ENCODE results near the gene AP1AR. TPM values are rescaled to one million over a fixed set of nuclear protein-coding genes. Genes with fewer than 3 reads are reported as not detected.

The AP1AR gene
- total RNA-seq, 1 donor from 2014 or later = 20.0 TPM

DNA sequence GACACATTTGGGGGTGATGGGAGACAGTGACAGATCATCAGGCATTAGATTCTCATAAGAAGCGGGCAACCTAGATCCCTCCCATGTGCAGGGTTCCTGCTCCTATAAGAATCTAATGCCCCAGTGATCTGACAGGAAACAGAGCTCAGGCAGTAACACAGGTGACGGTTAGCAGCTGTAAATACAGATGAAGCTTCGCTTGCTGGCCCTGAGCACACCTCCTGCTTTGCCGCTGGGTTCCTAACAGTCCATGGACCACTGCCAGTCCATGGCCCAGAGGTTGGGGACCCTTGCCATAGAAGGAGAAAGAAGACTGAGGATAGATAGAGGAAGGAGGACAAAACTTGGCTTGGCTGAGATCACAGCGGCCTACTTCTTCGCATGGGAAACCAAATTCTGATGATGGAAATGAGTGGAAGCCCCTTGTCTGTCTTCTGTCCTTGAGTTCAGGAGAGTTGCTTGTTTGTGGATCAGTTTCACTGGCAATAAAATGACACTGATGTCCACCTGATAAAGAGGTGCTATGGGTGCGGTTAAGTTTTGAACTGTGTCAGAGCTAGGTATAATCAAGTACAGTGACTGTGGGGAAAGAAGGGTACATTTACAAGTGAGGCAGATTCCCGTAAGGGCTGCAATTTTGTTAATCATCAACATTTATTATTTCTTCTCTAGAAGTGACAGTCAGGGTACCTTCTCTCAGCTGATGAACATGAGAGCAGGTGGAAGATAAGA is 55.8 kb downstream of the AP1AR start:
- DNase-seq (ENCODE audit: low read depth) (no peak), FAIRE-seq (no peak)
- H3K27ac ChIP-seq (ENCODE audit: low read depth, low read length) = no peak overlapping the region
- H3K79me2 ChIP-seq (ENCODE audit: insufficient read depth, low read length) = peaks cover 19% of the 10 kb centered on the region
- Mint-ChIP-seq H3K4me3 (ENCODE audit: unreplicated experiment) (peak overlapping the region; percentile 14), H3K9me3 (ENCODE audit: unreplicated experiment) (peaks cover 5% of the 10 kb centered on the region), H3K27me3 (ENCODE audit: low read depth, unreplicated experiment) (no peaks in the 10 kb centered on the region), H3K27ac (ENCODE audit: unreplicated experiment) (no peak overlapping the region), H3K4me1 (ENCODE audit: low read depth, unreplicated experiment) (no peaks in the 10 kb centered on the region), H3K36me3 (ENCODE audit: low read depth, unreplicated experiment) (no peaks in the 10 kb centered on the region)
- H3K36me3 ChIP-seq (ENCODE audit: insufficient read depth, low read length) = no peaks in the 10 kb centered on the region
- H3K4me1 ChIP-seq (ENCODE audit: insufficient read depth, low read length) = peaks cover 12% of the 10 kb centered on the region
- H4K20me1 ChIP-seq (ENCODE audit: insufficient read depth, low read length) = peaks cover 3% of the 10 kb centered on the region
- H3K4me3 ChIP-seq (ENCODE audit: insufficient read depth, low read depth, low read length) = no peak overlapping the region
- TF ChIP-seq, protein P1, sequence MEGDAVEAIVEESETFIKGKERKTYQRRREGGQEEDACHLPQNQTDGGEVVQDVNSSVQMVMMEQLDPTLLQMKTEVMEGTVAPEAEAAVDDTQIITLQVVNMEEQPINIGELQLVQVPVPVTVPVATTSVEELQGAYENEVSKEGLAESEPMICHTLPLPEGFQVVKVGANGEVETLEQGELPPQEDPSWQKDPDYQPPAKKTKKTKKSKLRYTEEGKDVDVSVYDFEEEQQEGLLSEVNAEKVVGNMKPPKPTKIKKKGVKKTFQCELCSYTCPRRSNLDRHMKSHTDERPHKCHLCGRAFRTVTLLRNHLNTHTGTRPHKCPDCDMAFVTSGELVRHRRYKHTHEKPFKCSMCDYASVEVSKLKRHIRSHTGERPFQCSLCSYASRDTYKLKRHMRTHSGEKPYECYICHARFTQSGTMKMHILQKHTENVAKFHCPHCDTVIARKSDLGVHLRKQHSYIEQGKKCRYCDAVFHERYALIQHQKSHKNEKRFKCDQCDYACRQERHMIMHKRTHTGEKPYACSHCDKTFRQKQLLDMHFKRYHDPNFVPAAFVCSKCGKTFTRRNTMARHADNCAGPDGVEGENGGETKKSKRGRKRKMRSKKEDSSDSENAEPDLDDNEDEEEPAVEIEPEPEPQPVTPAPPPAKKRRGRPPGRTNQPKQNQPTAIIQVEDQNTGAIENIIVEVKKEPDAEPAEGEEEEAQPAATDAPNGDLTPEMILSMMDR (IDR thresholded peaks at IDR 0.05; ENCODE audit: insufficient read depth, low read depth, low read length) = no peak
- TF ChIP-seq EZH2 (IDR thresholded peaks at IDR 0.05; ENCODE audit: insufficient read depth, low read length) = no peak
- H3K4me2 ChIP-seq (ENCODE audit: low read length) = no peak overlapping the region
- no peak overlapping the region for H2AFZ ChIP-seq (ENCODE audit: low read depth, low read length)
- H3K9me3 ChIP-seq (ENCODE audit: insufficient read depth, low read depth, low read length) = no peaks in the 10 kb centered on the region
- no peak overlapping the region for H3K9ac ChIP-seq (ENCODE audit: low read length)
- H3K27me3 ChIP-seq (ENCODE audit: insufficient read depth, low read length) = no peaks in the 10 kb centered on the region

DNA sequence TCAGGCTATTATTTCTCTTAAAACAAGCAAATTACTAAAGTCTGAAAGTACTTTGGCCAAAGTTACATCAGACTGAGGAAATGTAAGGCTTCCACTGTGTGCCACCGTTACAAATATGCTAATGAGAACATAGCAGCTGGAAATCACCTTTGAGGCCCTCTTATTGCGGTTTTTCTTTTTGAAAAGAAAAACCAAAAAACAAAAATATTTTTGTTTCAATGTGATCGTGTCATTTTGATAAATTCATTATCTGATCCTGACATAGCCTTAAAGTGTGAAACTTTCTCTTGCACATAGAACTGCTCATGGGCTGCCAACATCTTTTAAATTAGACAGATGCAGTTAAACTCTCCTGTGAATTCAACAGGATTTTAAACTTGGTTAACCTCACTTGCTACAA is 56.9 kb downstream of the AP1AR start:
- FAIRE-seq (no peak), DNase-seq (ENCODE audit: low read depth) (no peak)
- H3K27ac Mint-ChIP-seq (ENCODE audit: unreplicated experiment) = no peak overlapping the region
- Histone ChIP-seq H3K4me2 (ENCODE audit: low read length) (no peak overlapping the region), H3K79me2 (ENCODE audit: insufficient read depth, low read length) (peaks cover 12% of the 10 kb centered on the region), H3K9ac (ENCODE audit: low read length) (no peak overlapping the region), H3K27ac (ENCODE audit: low read depth, low read length) (no peak overlapping the region), H3K9me3 (ENCODE audit: insufficient read depth, low read depth, low read length) (no peaks in the 10 kb centered on the region), H2AFZ (ENCODE audit: low read depth, low read length) (no peak overlapping the region), H3K36me3 (ENCODE audit: insufficient read depth, low read length) (no peaks in the 10 kb centered on the region), H3K4me3 (ENCODE audit: insufficient read depth, low read depth, low read length) (no peak overlapping the region), H3K27me3 (ENCODE audit: insufficient read depth, low read length) (no peaks in the 10 kb centered on the region), H4K20me1 (ENCODE audit: insufficient read depth, low read length) (peaks cover 3% of the 10 kb centered on the region), H3K4me1 (ENCODE audit: insufficient read depth, low read length) (peaks cover 12% of the 10 kb centered on the region)
- peaks cover 6% of the 10 kb centered on the region for H3K9me3 Mint-ChIP-seq (ENCODE audit: unreplicated experiment)
- TF ChIP-seq, protein P1 (IDR thresholded peaks at IDR 0.05; ENCODE audit: insufficient read depth, low read depth, low read length) = no peak
- TF ChIP-seq EZH2 (IDR thresholded peaks at IDR 0.05; ENCODE audit: insufficient read depth, low read length) = no peak
- H3K4me1 Mint-ChIP-seq (ENCODE audit: low read depth, unreplicated experiment) = no peaks in the 10 kb centered on the region
- no peaks in the 10 kb centered on the region for H3K36me3 Mint-ChIP-seq (ENCODE audit: low read depth, unreplicated experiment)
- H3K4me3 Mint-ChIP-seq (ENCODE audit: unreplicated experiment) = no peak overlapping the region
- H3K27me3 Mint-ChIP-seq (ENCODE audit: low read depth, unreplicated experiment) = no peaks in the 10 kb centered on the region
